K562 (cell line): ENCODE measurements around the gene GTPBP2. TPM values are rescaled to one million over a fixed set of nuclear protein-coding genes. Genes with fewer than 3 reads are reported as not detected.

ENCODE experiments used
- ETS2 ChIP-seq: IDR thresholded peaks from 2 replicates; pipeline ENCODE4 v1.6.1; 2016; ENCODE audit warnings: borderline replicate concordance, missing genetic modification characterization, mild to moderate bottlenecking, moderate library complexity, missing compliant biosample characterization; ENCODE audit not compliant: poor library complexity, severe bottlenecking
- ETV1 ChIP-seq: fragments of 450-650 bp; conservative IDR thresholded peaks from 2 replicates; pipeline ENCODE4 v1.6.1; 2016; ENCODE audit warnings: missing genetic modification characterization, control low read depth, low read depth, missing compliant biosample characterization
- MECOM ChIP-seq: fragments of 250-450 bp; sonication (Bioruptor Pico); IDR thresholded peaks from 2 replicates; pipeline ENCODE4 v1.8.0; 2022; ENCODE audit warnings: inconsistent platforms
- NFE2L1 ChIP-seq: fragments of 450-650 bp; IDR thresholded peaks from 2 replicates; pipeline ENCODE4 v1.6.1; 2016; ENCODE audit warnings: missing genetic modification characterization, low read depth, mild to moderate bottlenecking, missing compliant biosample characterization, moderate library complexity, borderline replicate concordance
- PRPF4 ChIP-seq: fragments of 200-400 bp; formaldehyde crosslinking; IDR thresholded peaks from one replicate; pipeline ENCODE4 v1.6.1; 2017; ENCODE audit warnings: low read length, low read depth, mild to moderate bottlenecking; ENCODE audit not compliant: insufficient read depth, poor library complexity, severe bottlenecking
- RB1 ChIP-seq: fragments of 450-650 bp; IDR thresholded peaks from 2 replicates; pipeline ENCODE4 v1.6.1; 2017; ENCODE audit warnings: low read depth, mild to moderate bottlenecking
- SMARCC2 ChIP-seq: fragments of 450-650 bp; IDR thresholded peaks from 2 replicates; pipeline ENCODE4 v1.6.1; 2017; ENCODE audit warnings: antibody characterized with exemption, moderate library complexity, mild to moderate bottlenecking, low read depth
- TBP ChIP-seq: optimal IDR thresholded peaks from 2 replicates; pipeline ENCODE3; 2011; ENCODE audit warnings: low read depth, low read length, improper control_type of control experiment
- ZNF696 ChIP-seq: fragments of 250-450 bp; sonication (Bioruptor Pico); conservative IDR thresholded peaks from 2 replicates; pipeline ENCODE4 v1.4.0; 2020; ENCODE audit warnings: mild to moderate bottlenecking, moderate library complexity
- polyA plus RNA-seq, 8 experiments: library from polyadenylated mRNA; depleted of rRNA in 4 of 8; stranded (reverse) in 5 of 8; unstranded in 3 of 8; fragments of >200 nt; fragmentation: Nextera tagmentation in 2 of 8; fragmentation: Illumina TruSeq in 1 of 8; extraction: Ambion mirVana in 2 of 8; extraction: Trizol in 1 of 8; gene quantifications; 2 replicates each; pipeline versions ENCODE4 v1.2.1 to v1.2.3, GENCODE V29; 2011 to 2014; ENCODE audit warnings: inconsistent platforms in 1 of 8, missing spikeins in 1 of 8
- total RNA-seq, 7 experiments: library from RNA; depleted of rRNA in 6 of 7; stranded (reverse); fragments of >200 nt in 6 of 7; fragmentation: Illumina TruSeq in 2 of 7; extraction: Trizol in 2 of 7; gene quantifications; 2 replicates each; pipeline versions ENCODE4 v1.2.1 to v1.2.3, GENCODE V29; 2011 to 2021; ENCODE audit warnings: low replicate concordance in 1 of 7
- TF ChIP-seq, protein P1 (sequence below): fragments of 250-450 bp; sonication (Bioruptor Pico); IDR thresholded peaks from 2 replicates; pipeline ENCODE4 v1.4.0; 2020; ENCODE audit warnings: mild to moderate bottlenecking, moderate library complexity
- TF ChIP-seq, protein P2 (sequence below): fragments of 450-650 bp; IDR thresholded peaks from 2 replicates; pipeline ENCODE4 v1.6.1; 2017; ENCODE audit warnings: antibody characterized with exemption
- TF ChIP-seq, protein P3 (sequence below): sonication (generic); formaldehyde crosslinking; IDR thresholded peaks from 2 replicates; pipeline ENCODE4 v1.8.0; 2022; ENCODE audit warnings: missing genetic modification reagents, mild to moderate bottlenecking, moderate library complexity, borderline replicate concordance
- TF ChIP-seq, protein P4 (sequence below), 2 experiments: fragments of 450-650 bp; formaldehyde crosslinking in 1 of 2; IDR thresholded peaks; 2 replicates each; pipeline versions ENCODE4 v1.4.0 to v1.6.1; 2014 to 2020; ENCODE audit warnings: mild to moderate bottlenecking in 2 of 2, borderline replicate concordance in 1 of 2, low read depth in 1 of 2

The GTPBP2 gene
- total and polyA plus RNA-seq, 9 of the 15 experiments (the other 6 are each of a cell fraction or from before 2014, with no cell fraction given) = 48.4 to 196 (median 111) TPM

DNA sequence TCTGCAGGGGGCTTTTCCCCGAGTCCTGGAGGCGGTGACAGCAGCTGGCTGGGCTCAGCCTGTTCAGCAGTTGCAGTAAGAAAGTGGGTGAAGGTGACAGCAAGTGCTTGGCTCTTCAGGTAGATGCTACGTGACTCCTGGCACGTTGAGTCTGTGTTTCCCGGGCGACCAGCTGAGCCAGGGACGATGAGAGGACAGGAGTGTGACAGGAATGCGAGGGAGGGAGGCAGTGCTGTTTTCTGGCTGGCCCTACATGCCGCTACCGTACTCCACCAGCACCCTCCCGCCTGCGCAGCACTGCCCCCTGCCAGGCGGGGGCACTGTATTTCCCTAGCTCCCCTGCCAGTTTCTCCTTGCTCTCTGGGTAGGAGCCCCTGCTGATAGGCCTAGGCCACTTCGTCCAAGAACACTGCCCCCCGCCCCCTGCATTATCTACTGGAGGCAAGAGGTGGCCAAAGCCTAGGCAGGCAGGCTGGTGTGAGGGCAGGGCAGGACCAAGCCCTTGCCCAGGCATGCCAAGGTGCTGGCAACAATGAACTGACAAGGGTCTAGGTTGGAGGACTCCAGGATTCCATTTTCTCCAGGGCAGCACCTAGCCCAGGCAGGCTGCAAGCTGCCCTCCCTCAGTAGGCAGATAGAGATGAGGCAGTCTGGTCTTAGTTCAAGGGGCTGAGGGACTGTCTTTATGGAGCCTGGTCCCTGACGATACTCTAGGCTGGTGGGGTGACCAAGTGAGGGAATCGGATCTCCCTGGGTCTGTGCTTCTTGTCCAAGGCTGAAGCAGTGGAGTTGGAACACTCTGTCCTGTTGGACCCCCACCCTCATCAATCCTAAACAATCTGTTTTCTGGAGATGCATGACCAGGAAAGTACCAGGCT, 39.3 kb upstream of the GTPBP2 start (continued):
- TF ChIP-seq, protein P1, sequence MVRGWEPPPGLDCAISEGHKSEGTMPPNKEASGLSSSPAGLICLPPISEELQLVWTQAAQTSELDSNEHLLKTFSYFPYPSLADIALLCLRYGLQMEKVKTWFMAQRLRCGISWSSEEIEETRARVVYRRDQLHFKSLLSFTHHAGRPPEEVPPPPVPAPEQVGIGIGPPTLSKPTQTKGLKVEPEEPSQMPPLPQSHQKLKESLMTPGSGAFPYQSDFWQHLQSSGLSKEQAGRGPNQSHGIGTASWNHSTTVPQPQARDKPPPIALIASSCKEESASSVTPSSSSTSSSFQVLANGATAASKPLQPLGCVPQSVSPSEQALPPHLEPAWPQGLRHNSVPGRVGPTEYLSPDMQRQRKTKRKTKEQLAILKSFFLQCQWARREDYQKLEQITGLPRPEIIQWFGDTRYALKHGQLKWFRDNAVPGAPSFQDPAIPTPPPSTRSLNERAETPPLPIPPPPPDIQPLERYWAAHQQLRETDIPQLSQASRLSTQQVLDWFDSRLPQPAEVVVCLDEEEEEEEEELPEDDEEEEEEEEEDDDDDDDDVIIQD (CRISPR knock-in tag) = no peak
- TF ChIP-seq, protein P2, sequence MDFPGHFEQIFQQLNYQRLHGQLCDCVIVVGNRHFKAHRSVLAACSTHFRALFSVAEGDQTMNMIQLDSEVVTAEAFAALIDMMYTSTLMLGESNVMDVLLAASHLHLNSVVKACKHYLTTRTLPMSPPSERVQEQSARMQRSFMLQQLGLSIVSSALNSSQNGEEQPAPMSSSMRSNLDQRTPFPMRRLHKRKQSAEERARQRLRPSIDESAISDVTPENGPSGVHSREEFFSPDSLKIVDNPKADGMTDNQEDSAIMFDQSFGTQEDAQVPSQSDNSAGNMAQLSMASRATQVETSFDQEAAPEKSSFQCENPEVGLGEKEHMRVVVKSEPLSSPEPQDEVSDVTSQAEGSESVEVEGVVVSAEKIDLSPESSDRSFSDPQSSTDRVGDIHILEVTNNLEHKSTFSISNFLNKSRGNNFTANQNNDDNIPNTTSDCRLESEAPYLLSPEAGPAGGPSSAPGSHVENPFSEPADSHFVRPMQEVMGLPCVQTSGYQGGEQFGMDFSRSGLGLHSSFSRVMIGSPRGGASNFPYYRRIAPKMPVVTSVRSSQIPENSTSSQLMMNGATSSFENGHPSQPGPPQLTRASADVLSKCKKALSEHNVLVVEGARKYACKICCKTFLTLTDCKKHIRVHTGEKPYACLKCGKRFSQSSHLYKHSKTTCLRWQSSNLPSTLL = no peak
- TF ChIP-seq ETS2 (tag) = no peak
- no peak for TF ChIP-seq ETV1
- TF ChIP-seq, protein P3, sequence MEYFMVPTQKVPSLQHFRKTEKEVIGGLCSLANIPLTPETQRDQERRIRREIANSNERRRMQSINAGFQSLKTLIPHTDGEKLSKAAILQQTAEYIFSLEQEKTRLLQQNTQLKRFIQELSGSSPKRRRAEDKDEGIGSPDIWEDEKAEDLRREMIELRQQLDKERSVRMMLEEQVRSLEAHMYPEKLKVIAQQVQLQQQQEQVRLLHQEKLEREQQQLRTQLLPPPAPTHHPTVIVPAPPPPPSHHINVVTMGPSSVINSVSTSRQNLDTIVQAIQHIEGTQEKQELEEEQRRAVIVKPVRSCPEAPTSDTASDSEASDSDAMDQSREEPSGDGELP = peak; percentile 58
- no peak for TF ChIP-seq SMARCC2
- TF ChIP-seq PRPF4 = no peak
- TF ChIP-seq TBP = no peak
- no peak for TF ChIP-seq MECOM (CRISPR knock-in tag)
- no peak for TF ChIP-seq NFE2L1 (tag)
- no peak for TF ChIP-seq ZNF696 (CRISPR knock-in tag)
- peak; percentile 72; the same call in 1 of the 2 replicates for TF ChIP-seq RB1
- TF ChIP-seq, protein P4, sequence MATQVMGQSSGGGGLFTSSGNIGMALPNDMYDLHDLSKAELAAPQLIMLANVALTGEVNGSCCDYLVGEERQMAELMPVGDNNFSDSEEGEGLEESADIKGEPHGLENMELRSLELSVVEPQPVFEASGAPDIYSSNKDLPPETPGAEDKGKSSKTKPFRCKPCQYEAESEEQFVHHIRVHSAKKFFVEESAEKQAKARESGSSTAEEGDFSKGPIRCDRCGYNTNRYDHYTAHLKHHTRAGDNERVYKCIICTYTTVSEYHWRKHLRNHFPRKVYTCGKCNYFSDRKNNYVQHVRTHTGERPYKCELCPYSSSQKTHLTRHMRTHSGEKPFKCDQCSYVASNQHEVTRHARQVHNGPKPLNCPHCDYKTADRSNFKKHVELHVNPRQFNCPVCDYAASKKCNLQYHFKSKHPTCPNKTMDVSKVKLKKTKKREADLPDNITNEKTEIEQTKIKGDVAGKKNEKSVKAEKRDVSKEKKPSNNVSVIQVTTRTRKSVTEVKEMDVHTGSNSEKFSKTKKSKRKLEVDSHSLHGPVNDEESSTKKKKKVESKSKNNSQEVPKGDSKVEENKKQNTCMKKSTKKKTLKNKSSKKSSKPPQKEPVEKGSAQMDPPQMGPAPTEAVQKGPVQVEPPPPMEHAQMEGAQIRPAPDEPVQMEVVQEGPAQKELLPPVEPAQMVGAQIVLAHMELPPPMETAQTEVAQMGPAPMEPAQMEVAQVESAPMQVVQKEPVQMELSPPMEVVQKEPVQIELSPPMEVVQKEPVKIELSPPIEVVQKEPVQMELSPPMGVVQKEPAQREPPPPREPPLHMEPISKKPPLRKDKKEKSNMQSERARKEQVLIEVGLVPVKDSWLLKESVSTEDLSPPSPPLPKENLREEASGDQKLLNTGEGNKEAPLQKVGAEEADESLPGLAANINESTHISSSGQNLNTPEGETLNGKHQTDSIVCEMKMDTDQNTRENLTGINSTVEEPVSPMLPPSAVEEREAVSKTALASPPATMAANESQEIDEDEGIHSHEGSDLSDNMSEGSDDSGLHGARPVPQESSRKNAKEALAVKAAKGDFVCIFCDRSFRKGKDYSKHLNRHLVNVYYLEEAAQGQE (IDR thresholded peaks at IDR 0.05; ENCODE audit: borderline replicate concordance) = peak; percentile 36; the same call in 1 of the 2 replicates
- TF ChIP-seq, protein P4 (CRISPR knock-in tag; IDR thresholded peaks at IDR 0.05; ENCODE audit: low read depth) = no peak
